ENCODE data around the gene SNX25. TPM values are rescaled to one million over a fixed set of nuclear protein-coding genes. Genes with fewer than 3 reads are reported as not detected.
A peak's percentile ranks its signal among the peaks of the same experiment; 100 is the strongest.

SNX25 gene
- total RNA-seq, 1 donor from 2014 or later: 29.5 TPM

DNA sequence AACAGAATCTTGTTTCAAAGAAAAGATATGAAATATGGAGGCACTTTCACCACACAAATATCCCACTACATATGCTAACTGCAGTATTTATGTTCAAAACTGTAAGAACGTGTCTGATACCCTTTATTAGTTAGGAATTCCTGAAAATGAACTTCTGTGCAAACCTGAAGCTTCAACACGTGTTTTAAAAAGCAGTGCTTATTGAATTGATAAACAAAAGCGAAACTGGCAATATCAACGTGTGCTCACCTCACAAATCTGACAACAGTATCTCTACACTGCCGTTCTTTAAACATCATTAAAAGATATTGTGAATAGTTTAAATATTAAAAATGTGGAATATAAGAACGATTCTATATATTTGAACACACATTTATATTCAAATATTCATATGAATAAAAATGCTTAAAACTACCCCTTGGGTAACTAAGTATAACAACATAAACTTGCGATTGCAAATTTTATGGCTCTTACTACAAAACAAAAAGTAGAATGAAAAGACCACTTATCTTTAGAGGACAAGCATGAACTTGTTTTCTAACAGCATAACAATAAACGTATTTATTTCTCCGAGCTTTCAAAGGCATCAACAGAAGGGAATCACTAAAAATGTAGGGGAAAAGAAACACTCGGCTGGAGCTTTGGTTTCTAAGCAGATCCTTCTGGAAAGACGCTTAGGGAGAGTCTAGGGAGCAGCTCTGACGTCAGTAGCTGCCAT, 186.0 kb downstream of the SNX25 start, which contains the start of gene LRP2BP:
Gene LRP2BP, minus strand, starts transcription at position 687 of the 718 bp plus-strand sequence. CDS start 17,738 bp downstream, outside the sequence.
- Histone ChIP-seq H3K36me3 (ENCODE audit: insufficient read depth, low read length) (peaks cover 5% of the 10 kb centered on the region), H2AFZ (ENCODE audit: low read depth, low read length) (peak within 1 kb of the TSS; percentile 70), H3K4me2 (ENCODE audit: low read length) (peak within 1 kb of the TSS; percentile 90), H3K79me2 (ENCODE audit: insufficient read depth, low read length) (no peaks in the 10 kb centered on the region), H4K20me1 (ENCODE audit: insufficient read depth, low read length) (no peaks in the 10 kb centered on the region), H3K4me1 (ENCODE audit: insufficient read depth, low read length) (peaks cover 9% of the 10 kb centered on the region), H3K27ac (ENCODE audit: low read depth, low read length) (peak within 1 kb of the TSS; percentile 93), H3K27me3 (ENCODE audit: insufficient read depth, low read length) (no peaks in the 10 kb centered on the region), H3K9ac (ENCODE audit: low read length) (peak within 1 kb of the TSS; percentile 88), H3K4me3 (ENCODE audit: insufficient read depth, low read depth, low read length) (peak within 1 kb of the TSS; percentile 64), H3K9me3 (ENCODE audit: insufficient read depth, low read depth, low read length) (no peaks in the 10 kb centered on the region)
- TF ChIP-seq, protein P1, sequence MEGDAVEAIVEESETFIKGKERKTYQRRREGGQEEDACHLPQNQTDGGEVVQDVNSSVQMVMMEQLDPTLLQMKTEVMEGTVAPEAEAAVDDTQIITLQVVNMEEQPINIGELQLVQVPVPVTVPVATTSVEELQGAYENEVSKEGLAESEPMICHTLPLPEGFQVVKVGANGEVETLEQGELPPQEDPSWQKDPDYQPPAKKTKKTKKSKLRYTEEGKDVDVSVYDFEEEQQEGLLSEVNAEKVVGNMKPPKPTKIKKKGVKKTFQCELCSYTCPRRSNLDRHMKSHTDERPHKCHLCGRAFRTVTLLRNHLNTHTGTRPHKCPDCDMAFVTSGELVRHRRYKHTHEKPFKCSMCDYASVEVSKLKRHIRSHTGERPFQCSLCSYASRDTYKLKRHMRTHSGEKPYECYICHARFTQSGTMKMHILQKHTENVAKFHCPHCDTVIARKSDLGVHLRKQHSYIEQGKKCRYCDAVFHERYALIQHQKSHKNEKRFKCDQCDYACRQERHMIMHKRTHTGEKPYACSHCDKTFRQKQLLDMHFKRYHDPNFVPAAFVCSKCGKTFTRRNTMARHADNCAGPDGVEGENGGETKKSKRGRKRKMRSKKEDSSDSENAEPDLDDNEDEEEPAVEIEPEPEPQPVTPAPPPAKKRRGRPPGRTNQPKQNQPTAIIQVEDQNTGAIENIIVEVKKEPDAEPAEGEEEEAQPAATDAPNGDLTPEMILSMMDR (IDR thresholded peaks at IDR 0.05; ENCODE audit: insufficient read depth, low read depth, low read length): no peak
- no peak for TF ChIP-seq EZH2 (IDR thresholded peaks at IDR 0.05; ENCODE audit: insufficient read depth, low read length)
- Mint-ChIP-seq H3K27me3 (ENCODE audit: low read depth, unreplicated experiment) (no peaks in the 10 kb centered on the region), H3K36me3 (ENCODE audit: low read depth, unreplicated experiment) (peaks cover 5% of the 10 kb centered on the region), H3K4me1 (ENCODE audit: low read depth, unreplicated experiment) (peaks cover 6% of the 10 kb centered on the region), H3K9me3 (ENCODE audit: unreplicated experiment) (peaks cover 3% of the 10 kb centered on the region), H3K27ac (ENCODE audit: unreplicated experiment) (peak within 1 kb of the TSS; percentile 92), H3K4me3 (ENCODE audit: unreplicated experiment) (peak within 1 kb of the TSS; percentile 91)
- FAIRE-seq (no peak), DNase-seq (ENCODE audit: low read depth) (no peak)

DNA sequence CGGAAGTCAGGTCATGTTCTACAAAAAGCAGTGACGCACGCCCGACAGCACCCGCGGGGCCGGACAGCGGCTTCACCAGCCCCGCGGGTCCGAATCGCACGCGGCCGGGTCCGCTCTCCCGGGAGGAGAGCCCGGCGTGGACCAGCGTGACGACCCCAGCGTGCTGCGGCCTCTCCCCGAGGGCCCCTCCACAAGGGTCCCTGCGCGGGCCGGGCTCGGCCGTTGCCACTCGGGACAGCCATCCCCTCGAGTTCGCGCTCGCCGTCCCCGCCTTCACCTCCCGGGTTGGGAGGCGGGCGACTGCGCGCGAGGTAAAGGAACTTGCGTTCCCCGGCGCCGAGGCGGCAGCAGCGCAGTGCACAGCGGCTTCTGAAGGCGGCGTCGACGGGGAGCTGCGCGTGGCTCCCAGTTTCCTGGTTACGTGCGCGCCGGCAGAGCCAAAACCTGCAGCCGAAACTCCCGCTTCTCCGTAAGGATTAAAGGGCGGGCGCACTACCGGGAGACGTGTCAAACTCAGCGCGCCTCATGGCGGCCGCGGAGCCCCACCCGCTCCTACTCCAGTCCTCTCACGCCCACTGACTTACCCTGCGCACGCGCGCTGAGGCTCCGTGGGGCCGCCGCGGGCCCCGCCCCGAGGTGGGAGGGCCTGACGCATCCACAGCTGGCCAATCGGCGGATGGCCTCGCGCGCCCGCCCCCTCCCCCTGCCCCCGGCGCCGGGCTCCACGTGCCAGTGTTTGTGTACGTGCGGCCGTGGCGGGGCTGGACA, 186.7 kb downstream of the SNX25 start:
- no peak for TF ChIP-seq EZH2 (IDR thresholded peaks at IDR 0.05; ENCODE audit: insufficient read depth, low read length)
- TF ChIP-seq, protein P1 (IDR thresholded peaks at IDR 0.05; ENCODE audit: insufficient read depth, low read depth, low read length): no peak
- FAIRE-seq (no peak), DNase-seq (ENCODE audit: low read depth) (peak; percentile 93)

More for the DNA sequence above, 186.7 kb downstream of the SNX25 start:
- Mint-ChIP-seq H3K4me3 (ENCODE audit: unreplicated experiment) (peak overlapping the region; percentile 91), H3K27ac (ENCODE audit: unreplicated experiment) (peak overlapping the region; percentile 82), H3K4me1 (ENCODE audit: low read depth, unreplicated experiment) (peaks cover 6% of the 10 kb centered on the region), H3K9me3 (ENCODE audit: unreplicated experiment) (peaks cover 2% of the 10 kb centered on the region), H3K27me3 (ENCODE audit: low read depth, unreplicated experiment) (no peaks in the 10 kb centered on the region), H3K36me3 (ENCODE audit: low read depth, unreplicated experiment) (peaks cover 3% of the 10 kb centered on the region)
- Histone ChIP-seq H3K9ac (ENCODE audit: low read length) (peak overlapping the region; percentile 88), H3K9me3 (ENCODE audit: insufficient read depth, low read depth, low read length) (no peaks in the 10 kb centered on the region), H3K79me2 (ENCODE audit: insufficient read depth, low read length) (no peaks in the 10 kb centered on the region), H3K4me3 (ENCODE audit: insufficient read depth, low read depth, low read length) (peak overlapping the region; percentile 64), H3K27ac (ENCODE audit: low read depth, low read length) (peak overlapping the region; percentile 93), H4K20me1 (ENCODE audit: insufficient read depth, low read length) (no peaks in the 10 kb centered on the region), H3K4me2 (ENCODE audit: low read length) (peak overlapping the region; percentile 90), H3K27me3 (ENCODE audit: insufficient read depth, low read length) (no peaks in the 10 kb centered on the region), H3K4me1 (ENCODE audit: insufficient read depth, low read length) (peaks cover 9% of the 10 kb centered on the region), H3K36me3 (ENCODE audit: insufficient read depth, low read length) (peaks cover 7% of the 10 kb centered on the region), H2AFZ (ENCODE audit: low read depth, low read length) (peak overlapping the region; percentile 70)
